Measurements from ENCODE around the gene PDZRN3.

PDZRN3 gene

GRCh38 chr3:73379465-73379864, 245.3 kb downstream of the PDZRN3 start:
- no peak for DNase-seq

GRCh38 chr3:73378207-73378606, 246.5 kb downstream of the PDZRN3 start:
- DNase-seq = no peak

- no peak for DNase-seq
Measured at GRCh38 chr3:73365756-73366397, 258.9 kb downstream of the PDZRN3 start.

GRCh38 chr3:73364517-73364916, 260.2 kb downstream of the PDZRN3 start:
- no peak for DNase-seq

- no peak for DNase-seq
Measured at GRCh38 chr3:73363093-73363492, 261.6 kb downstream of the PDZRN3 start.

GRCh38 chr3:73361591-73361990, 263.1 kb downstream of the PDZRN3 start:
- DNase-seq = no peak

GRCh38 chr3:73353649-73354217, 271.0 kb downstream of the PDZRN3 start:
- DNase-seq = no peak

GRCh38 chr3:73352841-73353645, 271.7 kb downstream of the PDZRN3 start:
- DNase-seq = no peak

GRCh38 chr3:73351423-73352071, 273.2 kb downstream of the PDZRN3 start:
- DNase-seq = no peak

- DNase-seq = no peak
Measured at GRCh38 chr3:73350996-73351395, 273.7 kb downstream of the PDZRN3 start.

- no peak for DNase-seq
Measured at GRCh38 chr3:73349657-73350056, 275.1 kb downstream of the PDZRN3 start.

- DNase-seq = no peak
Measured at GRCh38 chr3:73342077-73342476, 282.7 kb downstream of the PDZRN3 start.

- DNase-seq = no peak
Measured at GRCh38 chr3:73341272-73341935, 283.3 kb downstream of the PDZRN3 start.

- DNase-seq = no peak
Measured at GRCh38 chr3:73332558-73332957, 292.2 kb downstream of the PDZRN3 start.

All from KG1 (cell line).